Loucy (cell line): ENCODE results near the gene CAMTA1.

Experiments used
- H2AFZ ChIP-seq: fragments of 200-600 bp; sonication (generic); 2 replicates; pipeline ENCODE4 v1.6.0; 2016; ENCODE audit warnings: antibody characterized with exemption, mild to moderate bottlenecking, low read length, moderate library complexity
- H3F3A ChIP-seq: fragments of 200-600 bp; 2 replicates; pipeline ENCODE4 v1.6.0; 2016; ENCODE audit warnings: antibody characterized with exemption, low read depth, mild to moderate bottlenecking
- H3K27me3 ChIP-seq: fragments of 200-600 bp; sonication (generic); 2 replicates; pipeline ENCODE4 v1.6.1; 2014; ENCODE audit warnings: low read length, mild to moderate bottlenecking; ENCODE audit not compliant: insufficient read depth, poor library complexity, severe bottlenecking
- H3K36me3 ChIP-seq: fragments of 200-600 bp; sonication (generic); 2 replicates; pipeline ENCODE4 v1.6.1; 2016; ENCODE audit warnings: low read length; ENCODE audit not compliant: insufficient read depth
- H3K4me1 ChIP-seq: fragments of 200-600 bp; sonication (generic); 2 replicates; pipeline ENCODE4 v1.5.1; 2014; ENCODE audit warnings: low read length, mild to moderate bottlenecking; ENCODE audit not compliant: insufficient read depth, poor library complexity, severe bottlenecking
- H3K4me2 ChIP-seq: fragments of 200-600 bp; sonication (generic); 2 replicates; pipeline ENCODE4 v1.6.0; 2014; ENCODE audit warnings: antibody characterized with exemption, low read length, low read depth, mild to moderate bottlenecking; ENCODE audit not compliant: poor library complexity, severe bottlenecking
- H3K4me3 ChIP-seq: fragments of 200-600 bp; sonication (generic); 2 replicates; pipeline ENCODE4 v1.5.1; 2014; ENCODE audit warnings: low read length, mild to moderate bottlenecking, mixed read lengths; ENCODE audit not compliant: poor library complexity, severe bottlenecking
- H3K79me2 ChIP-seq: fragments of 200-600 bp; sonication (generic); 2 replicates; pipeline ENCODE4 v1.6.1; 2014; ENCODE audit warnings: low read length; ENCODE audit not compliant: insufficient read depth
- H3K9ac ChIP-seq: fragments of 200-600 bp; sonication (generic); 2 replicates; pipeline ENCODE4 v1.6.0; 2014; ENCODE audit warnings: mild to moderate bottlenecking, low read depth, low read length, moderate library complexity; ENCODE audit not compliant: poor library complexity, severe bottlenecking
- H3K9me2 ChIP-seq: fragments of 200-600 bp; sonication (generic); replicated peaks from 2 replicates; pipeline ENCODE4 v1.6.1; 2016; ENCODE audit warnings: low read depth, low read length, mixed read lengths
- H3K9me3 ChIP-seq: fragments of 200-600 bp; sonication (generic); 2 replicates; pipeline ENCODE4 v1.6.1; 2014; ENCODE audit warnings: mild to moderate bottlenecking, antibody characterized with exemption, low read length, low read depth; ENCODE audit not compliant: insufficient read depth
- H4K20me1 ChIP-seq: fragments of 200-600 bp; sonication (generic); 2 replicates; pipeline ENCODE4 v1.6.0; 2014; ENCODE audit warnings: antibody characterized with exemption, low read length, mild to moderate bottlenecking; ENCODE audit not compliant: insufficient read depth, poor library complexity, severe bottlenecking
- CTCF ChIP-seq: fragments of 200-600 bp; sonication (generic); conservative IDR thresholded peaks from 2 replicates; pipeline ENCODE4 v1.5.1; 2014; ENCODE audit warnings: mild to moderate bottlenecking, antibody characterized with exemption, low read length
- EZH2phosphoT487 ChIP-seq: fragments of 200-600 bp; IDR thresholded peaks from 2 replicates; pipeline ENCODE4 v1.6.1; 2018; ENCODE audit warnings: antibody characterized with exemption, mild to moderate bottlenecking, moderate library complexity, borderline replicate concordance

CAMTA1 gene

GRCh38 chr1:7208647-7209180 is 423.5 kb downstream of the CAMTA1 start:
- Histone ChIP-seq H2AFZ (peak overlapping the region; percentile 78; the same call in 1 of the 2 replicates), H3K36me3 (no peaks in the 10 kb centered on the region), H3K79me2 (no peaks in the 10 kb centered on the region), H3K9me2 (no peaks in the 10 kb centered on the region), H4K20me1 (no peaks in the 10 kb centered on the region), H3F3A (no peaks in the 10 kb centered on the region), H3K4me2 (peak overlapping the region; percentile 39), H3K27me3 (no peaks in the 10 kb centered on the region), H3K9me3 (no peaks in the 10 kb centered on the region), H3K4me1 (peaks cover 7% of the 10 kb centered on the region), H3K9ac (no peak overlapping the region), H3K4me3 (no peak overlapping the region)
- TF ChIP-seq EZH2phosphoT487 (no peak), CTCF (no peak)

- H3K79me2 ChIP-seq = no peaks in the 10 kb centered on the region
- H3K36me3 ChIP-seq = no peaks in the 10 kb centered on the region
- H3K9ac ChIP-seq = no peak overlapping the region
- H3K4me2 ChIP-seq = no peak overlapping the region
- TF ChIP-seq EZH2phosphoT487 = no peak
- H4K20me1 ChIP-seq = no peaks in the 10 kb centered on the region
- H2AFZ ChIP-seq = no peak overlapping the region
- no peaks in the 10 kb centered on the region for H3K27me3 ChIP-seq
- no peak overlapping the region for H3K4me3 ChIP-seq
- H3F3A ChIP-seq = no peaks in the 10 kb centered on the region
- no peaks in the 10 kb centered on the region for H3K9me3 ChIP-seq
- H3K4me1 ChIP-seq = peaks cover 7% of the 10 kb centered on the region
- H3K9me2 ChIP-seq = no peaks in the 10 kb centered on the region
These were observed 424.1 kb downstream of the CAMTA1 start for GRCh38 chr1:7209336-7209735.

- no peaks in the 10 kb centered on the region for H3K9me3 ChIP-seq
- no peak overlapping the region for H2AFZ ChIP-seq
- no peaks in the 10 kb centered on the region for H3K79me2 ChIP-seq
- no peaks in the 10 kb centered on the region for H4K20me1 ChIP-seq
- H3K27me3 ChIP-seq = no peaks in the 10 kb centered on the region
- no peak overlapping the region for H3K9ac ChIP-seq
- H3K4me3 ChIP-seq = no peak overlapping the region
- no peaks in the 10 kb centered on the region for H3K9me2 ChIP-seq
- TF ChIP-seq CTCF (peak; percentile 98), EZH2phosphoT487 (no peak)
- no peaks in the 10 kb centered on the region for H3F3A ChIP-seq
- H3K4me2 ChIP-seq = no peak overlapping the region
- H3K4me1 ChIP-seq = no peaks in the 10 kb centered on the region
- no peaks in the 10 kb centered on the region for H3K36me3 ChIP-seq
These were observed 433.1 kb downstream of the CAMTA1 start for GRCh38 chr1:7218210-7218832.

- H4K20me1 ChIP-seq = no peaks in the 10 kb centered on the region
- no peaks in the 10 kb centered on the region for H3K27me3 ChIP-seq
- no peaks in the 10 kb centered on the region for H3F3A ChIP-seq
- no peak overlapping the region for H3K4me3 ChIP-seq
- TF ChIP-seq EZH2phosphoT487 (no peak), CTCF (no peak)
- no peaks in the 10 kb centered on the region for H3K4me1 ChIP-seq
- H3K79me2 ChIP-seq = no peaks in the 10 kb centered on the region
- no peaks in the 10 kb centered on the region for H3K9me2 ChIP-seq
- H3K4me2 ChIP-seq = no peak overlapping the region
- H3K36me3 ChIP-seq = no peaks in the 10 kb centered on the region
- H3K9me3 ChIP-seq = no peaks in the 10 kb centered on the region
- no peak overlapping the region for H3K9ac ChIP-seq
- no peak overlapping the region for H2AFZ ChIP-seq
These were observed 433.8 kb downstream of the CAMTA1 start for GRCh38 chr1:7219031-7219430.
